H9 (cell line): ENCODE measurements around the gene CD48. TPM values are rescaled to one million over a fixed set of nuclear protein-coding genes. Genes with fewer than 3 reads are reported as not detected.

Experiments used
- DNase-seq: peaks from one replicate; pipeline ENCODE4 v3.0.0-alpha.2; 2017
- H2AFZ ChIP-seq: one replicate; pipeline ENCODE4 v1.6.1; 2013; ENCODE audit warnings: mild to moderate bottlenecking, low read length, control low read depth, moderate library complexity
- H2AK5ac ChIP-seq: 2 replicates; pipeline ENCODE4 v1.6.1; 2013; ENCODE audit warnings: low read length, control low read depth, mixed read lengths; ENCODE audit not compliant: insufficient read length
- H2BK120ac ChIP-seq: one replicate; pipeline ENCODE4 v1.6.1; 2013; ENCODE audit warnings: low read depth, mild to moderate bottlenecking, low read length, control low read depth, inconsistent platforms; ENCODE audit not compliant: poor library complexity, severe bottlenecking
- H2BK12ac ChIP-seq: 2 replicates; pipeline ENCODE4 v1.6.1; 2013; ENCODE audit warnings: low read length, control low read depth, mixed read lengths, low read depth; ENCODE audit not compliant: insufficient read length
- H2BK15ac ChIP-seq: 2 replicates; pipeline ENCODE4 v1.6.1; 2013; ENCODE audit warnings: low read depth, low read length, control low read depth
- H2BK20ac ChIP-seq: one replicate; pipeline ENCODE4 v1.6.1; 2013; ENCODE audit warnings: low read depth, mild to moderate bottlenecking, low read length, control low read depth, inconsistent platforms; ENCODE audit not compliant: poor library complexity, severe bottlenecking
- H2BK5ac ChIP-seq: 2 replicates; pipeline ENCODE4 v1.6.1; 2013; ENCODE audit warnings: low read length, control low read depth, mixed read lengths; ENCODE audit not compliant: insufficient read length
- H3K14ac ChIP-seq: 2 replicates; pipeline ENCODE4 v1.6.1; 2013; ENCODE audit warnings: low read length, control low read depth; ENCODE audit not compliant: insufficient read depth
- H3K18ac ChIP-seq: 2 replicates; pipeline ENCODE4 v1.6.1; 2013; ENCODE audit warnings: low read depth, mild to moderate bottlenecking, mixed read lengths, low read length, control low read depth; ENCODE audit not compliant: insufficient read length
- H3K23ac ChIP-seq: 2 replicates; pipeline ENCODE4 v1.6.1; 2013; ENCODE audit warnings: low read length, control low read depth, mixed read lengths, low read depth; ENCODE audit not compliant: insufficient read length
- H3K23me2 ChIP-seq: 2 replicates; pipeline ENCODE4 v1.6.1; 2013; ENCODE audit warnings: low read depth, mild to moderate bottlenecking, mixed read lengths, low read length, control low read depth; ENCODE audit not compliant: insufficient read length, poor library complexity, severe bottlenecking
- H3K27ac ChIP-seq: 2 replicates; pipeline ENCODE4 v1.5.1; 2013; ENCODE audit warnings: low read length, control low read depth, mixed read lengths, low read depth; ENCODE audit not compliant: insufficient read length
- H3K27me3 ChIP-seq: 2 replicates; pipeline ENCODE4 v1.6.1; 2013; ENCODE audit warnings: low read length, control low read depth, inconsistent platforms; ENCODE audit not compliant: insufficient read depth
- H3K4ac ChIP-seq: 2 replicates; pipeline ENCODE4 v1.6.1; 2013; ENCODE audit warnings: low read depth, mild to moderate bottlenecking, control low read depth, inconsistent platforms, low read length, moderate library complexity
- H3K4me1 ChIP-seq: 2 replicates; pipeline ENCODE4 v1.6.1; 2013; ENCODE audit warnings: low read length, control low read depth, inconsistent platforms; ENCODE audit not compliant: insufficient read depth
- H3K4me2 ChIP-seq: 2 replicates; pipeline ENCODE4 v1.6.1; 2013; ENCODE audit warnings: low read length, control low read depth, mixed read lengths; ENCODE audit not compliant: insufficient read length, insufficient read depth
- H3K56ac ChIP-seq: 2 replicates; pipeline ENCODE4 v1.6.1; 2013; ENCODE audit warnings: low read depth, mild to moderate bottlenecking, mixed read lengths, low read length, control low read depth; ENCODE audit not compliant: insufficient read length
- H3K79me1 ChIP-seq: 2 replicates; pipeline ENCODE4 v1.6.1; 2013; ENCODE audit warnings: low read depth, mild to moderate bottlenecking, moderate library complexity, low read length, control low read depth, inconsistent platforms; ENCODE audit not compliant: insufficient read depth, poor library complexity, severe bottlenecking
- H3K79me2 ChIP-seq: 2 replicates; pipeline ENCODE4 v1.6.1; 2013; ENCODE audit warnings: low read length, control low read depth, inconsistent platforms; ENCODE audit not compliant: insufficient read depth
- H3K9ac ChIP-seq: 2 replicates; pipeline ENCODE4 v1.6.1; 2013; ENCODE audit warnings: low read length, control low read depth, mixed read lengths; ENCODE audit not compliant: insufficient read length; ENCODE audit errors: extremely low read depth
- H3K9me3 ChIP-seq: one replicate; pipeline ENCODE4 v1.6.1; 2013; ENCODE audit warnings: low read depth, low read length, inconsistent platforms; ENCODE audit not compliant: control insufficient read depth
- H3T11ph ChIP-seq: one replicate; pipeline ENCODE4 v1.6.1; 2013; ENCODE audit warnings: mild to moderate bottlenecking, low read length, control low read depth, inconsistent platforms
- H4K20me1 ChIP-seq: one replicate; pipeline ENCODE4 v1.6.1; 2013; ENCODE audit not compliant: control insufficient read depth, insufficient read length, insufficient read depth
- H4K5ac ChIP-seq: 2 replicates; pipeline ENCODE4 v1.6.1; 2013; ENCODE audit warnings: low read depth, mild to moderate bottlenecking, mixed read lengths, low read length, control low read depth; ENCODE audit not compliant: insufficient read length
- H4K8ac ChIP-seq: replicated peaks from 2 replicates; pipeline ENCODE4 v1.6.1; 2013; ENCODE audit warnings: low read length, control low read depth, mixed read lengths, low read depth; ENCODE audit not compliant: insufficient read length
- H4K91ac ChIP-seq: 2 replicates; pipeline ENCODE4 v1.6.1; 2013; ENCODE audit warnings: low read depth, mild to moderate bottlenecking, moderate library complexity, mixed read lengths, low read length, control low read depth; ENCODE audit not compliant: insufficient read length
- H3K27ac Mint-ChIP-seq, 3 experiments: 2 replicates in 2 of 3; 3 replicates in 1 of 3; pipeline ENCODE4 v1.8.0; 2020 to 2021; ENCODE audit warnings: mixed read lengths in 3 of 3, mild to moderate bottlenecking in 1 of 3, moderate library complexity in 1 of 3
- H3K27me3 Mint-ChIP-seq: 2 replicates; pipeline ENCODE4 v1.8.0; 2021; ENCODE audit warnings: low read depth, mild to moderate bottlenecking, moderate library complexity, mixed read lengths
- H3K36me3 Mint-ChIP-seq, 3 experiments: 2 replicates in 2 of 3; 3 replicates in 1 of 3; pipeline ENCODE4 v1.8.0; 2020 to 2021; ENCODE audit warnings: low read depth in 3 of 3, mixed read lengths in 3 of 3; ENCODE audit not compliant: insufficient read depth in 1 of 3
- H3K4me1 Mint-ChIP-seq, 2 experiments: 2 replicates each; pipeline ENCODE4 v1.8.0; 2020; ENCODE audit warnings: mixed read lengths in 2 of 2
- H3K4me3 Mint-ChIP-seq, 2 experiments: 2 replicates in 1 of 2; 3 replicates in 1 of 2; pipeline ENCODE4 v1.8.0; 2020 to 2021; ENCODE audit warnings: mild to moderate bottlenecking in 2 of 2, mixed read lengths in 2 of 2, moderate library complexity in 1 of 2
- H3K9me3 Mint-ChIP-seq, 2 experiments: 2 replicates in 1 of 2; 3 replicates in 1 of 2; pipeline ENCODE4 v1.8.0; 2020; ENCODE audit warnings: mild to moderate bottlenecking in 2 of 2, mixed read lengths in 2 of 2, moderate library complexity in 1 of 2
- CTCF ChIP-seq: fragments of 200-600 bp; sonication (generic); conservative IDR thresholded peaks from 3 replicates; pipeline ENCODE4 v1.8.0; 2021; ENCODE audit warnings: antibody characterized with exemption, mild to moderate bottlenecking
- WGBS: extraction: QIAGEN DNeasy Blood & Tissue Kit; methylation state at CpG from one replicate; pipeline ENCODE4 v1.1.7; 2013; ENCODE audit warnings: missing lambda C conversion rate, low lambda C conversion rate, mixed read lengths; ENCODE audit not compliant: insufficient read length; ENCODE audit errors: extremely low coverage; 5-methylcytosine and 5-hydroxymethylcytosine counted together
- total RNA-seq: library from RNA; stranded (reverse); gene quantifications from 2 replicates; pipeline ENCODE4 v1.2.1, GENCODE V29; 2021

Gene CD48
- total RNA-seq, 1 experiment from 2014 or later: not detected

GRCh38 chr1:160704250-160704649 is 7.4 kb downstream of the CD48 start:
- Mint-ChIP-seq H3K36me3 (no peaks in the 10 kb centered on the region), H3K27ac (no peak overlapping the region), H3K4me3 (no peak overlapping the region), H3K9me3 (no peaks in the 10 kb centered on the region), H3K27me3 (no peaks in the 10 kb centered on the region), H3K4me1 (peaks cover 21 to 24% of the 10 kb centered on the region in 2 experiments)
- Histone ChIP-seq H4K5ac (no peak overlapping the region), H3K23me2 (no peaks in the 10 kb centered on the region), H2BK5ac (no peak overlapping the region), H3K27ac (no peak overlapping the region), H3K4ac (no peak overlapping the region), H3K27me3 (no peaks in the 10 kb centered on the region), H3K18ac (no peak overlapping the region), H2AFZ (no peak overlapping the region), H4K8ac (no peak overlapping the region), H3T11ph (no peak overlapping the region), H3K4me1 (no peaks in the 10 kb centered on the region; the same call in 1 of the 2 replicates), H4K91ac (no peak overlapping the region), H3K23ac (no peak overlapping the region), H2BK20ac (no peak overlapping the region), H3K9ac (no peak overlapping the region), H3K56ac (no peak overlapping the region), H3K79me1 (no peaks in the 10 kb centered on the region), H2BK15ac (no peak overlapping the region), H2BK12ac (no peak overlapping the region), H2BK120ac (no peak overlapping the region), H4K20me1 (no peaks in the 10 kb centered on the region), H3K14ac (no peak overlapping the region), H3K4me2 (no peak overlapping the region), H2AK5ac (no peak overlapping the region), H3K79me2 (no peaks in the 10 kb centered on the region), H3K9me3 (no peaks in the 10 kb centered on the region)
- no peak for TF ChIP-seq CTCF
- no peak for DNase-seq
- no CpG with 5 or more reads among the region's 4 CpGs for WGBS
